Measurements from ENCODE around the gene SPTB.

DNA sequence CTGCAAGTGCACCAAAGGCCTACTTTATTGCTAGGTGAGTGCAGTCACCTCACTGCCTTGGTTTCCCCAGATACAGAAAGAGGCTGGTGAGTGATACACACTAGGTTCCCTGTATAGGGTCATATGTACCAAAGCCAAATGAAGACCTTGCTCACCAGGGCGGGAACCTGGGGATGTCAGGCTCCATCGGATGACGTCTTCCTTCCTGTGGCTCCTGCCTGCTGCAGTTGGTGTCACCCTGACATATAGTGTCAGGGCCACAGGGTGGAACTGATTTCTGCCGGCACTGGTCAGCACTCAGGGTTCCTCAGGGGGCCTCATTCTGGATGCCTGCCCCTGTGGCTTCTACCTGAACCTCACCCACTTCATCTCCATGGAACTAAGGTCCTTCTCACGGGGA, 132.4 kb downstream of the SPTB start:
- TF ChIP-seq, protein P1, sequence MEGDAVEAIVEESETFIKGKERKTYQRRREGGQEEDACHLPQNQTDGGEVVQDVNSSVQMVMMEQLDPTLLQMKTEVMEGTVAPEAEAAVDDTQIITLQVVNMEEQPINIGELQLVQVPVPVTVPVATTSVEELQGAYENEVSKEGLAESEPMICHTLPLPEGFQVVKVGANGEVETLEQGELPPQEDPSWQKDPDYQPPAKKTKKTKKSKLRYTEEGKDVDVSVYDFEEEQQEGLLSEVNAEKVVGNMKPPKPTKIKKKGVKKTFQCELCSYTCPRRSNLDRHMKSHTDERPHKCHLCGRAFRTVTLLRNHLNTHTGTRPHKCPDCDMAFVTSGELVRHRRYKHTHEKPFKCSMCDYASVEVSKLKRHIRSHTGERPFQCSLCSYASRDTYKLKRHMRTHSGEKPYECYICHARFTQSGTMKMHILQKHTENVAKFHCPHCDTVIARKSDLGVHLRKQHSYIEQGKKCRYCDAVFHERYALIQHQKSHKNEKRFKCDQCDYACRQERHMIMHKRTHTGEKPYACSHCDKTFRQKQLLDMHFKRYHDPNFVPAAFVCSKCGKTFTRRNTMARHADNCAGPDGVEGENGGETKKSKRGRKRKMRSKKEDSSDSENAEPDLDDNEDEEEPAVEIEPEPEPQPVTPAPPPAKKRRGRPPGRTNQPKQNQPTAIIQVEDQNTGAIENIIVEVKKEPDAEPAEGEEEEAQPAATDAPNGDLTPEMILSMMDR (IDR thresholded peaks at IDR 0.05): no peak
- TF ChIP-seq EP300 (IDR thresholded peaks at IDR 0.05) (no peak), POLR2A (IDR thresholded peaks at IDR 0.05) (no peak)
